Measurements from ENCODE around the gene TAF11L5.
"Not testable (repeated sequence)": the region's sequence is repeated elsewhere in the genome, so short reads cannot be mapped to it uniquely, and the experiment has no call there.

Gene TAF11L5

DNA sequence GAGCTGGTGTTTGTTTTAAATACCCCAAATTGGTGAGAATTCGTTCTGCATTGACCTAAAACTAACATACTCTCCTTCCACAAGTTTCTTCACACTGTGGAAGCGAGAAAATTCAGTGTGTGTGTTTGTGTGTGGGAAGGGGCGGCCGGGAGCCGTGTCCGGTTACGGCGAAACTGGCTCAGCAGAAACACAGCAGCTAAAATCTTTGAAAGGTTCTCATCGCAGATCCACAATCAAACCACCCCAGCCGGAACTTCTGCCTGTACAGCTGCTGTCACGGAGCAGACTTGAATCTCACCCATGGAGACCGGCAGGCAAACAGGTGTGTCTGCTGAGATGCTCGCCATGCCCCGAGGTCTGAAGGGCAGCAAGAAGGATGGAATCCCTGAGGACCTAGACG, 3.5 kb upstream of the TAF11L5 start, which contains the start of gene TAF11L4:
Gene TAF11L4 (plus strand): TSS at position 301 of the 400 bp plus-strand sequence.
- not testable (repeated sequence) for H3K36me3 Mint-ChIP-seq; DNase-seq (ENCODE audit: low spot score in 2 of 2); ATAC-seq; H3K9me3 Mint-ChIP-seq; H3K27ac Mint-ChIP-seq; H3K4me3 Mint-ChIP-seq; H3K4me1 Mint-ChIP-seq

DNA sequence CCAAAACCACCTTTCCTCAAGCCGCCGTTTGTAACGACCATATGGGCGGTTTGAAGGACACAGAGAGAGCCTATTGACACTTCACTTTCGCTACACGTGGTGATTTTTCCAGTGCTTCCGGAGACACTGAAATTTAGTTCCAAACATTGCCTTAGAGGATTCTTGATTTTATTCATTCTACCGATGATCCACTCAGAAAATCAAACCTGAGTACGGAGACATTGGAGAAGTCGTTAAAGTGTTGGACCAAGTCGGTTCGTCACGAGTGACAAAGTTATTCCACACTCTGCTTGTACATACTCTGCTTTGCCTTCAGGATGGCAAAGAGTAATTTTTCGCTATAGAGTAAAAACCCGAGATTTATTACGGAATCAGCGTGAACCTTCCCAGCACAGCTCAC, 1.5 kb downstream of the TAF11L5 start:
- H3K9me3 Mint-ChIP-seq, H3K27ac Mint-ChIP-seq, H3K4me3 Mint-ChIP-seq, H3K36me3 Mint-ChIP-seq, ATAC-seq, H3K4me1 Mint-ChIP-seq: not testable (repeated sequence)
- peak in 1 of 2 donors; percentile 53 for DNase-seq (ENCODE audit: low spot score in 2 of 2)

DNA sequence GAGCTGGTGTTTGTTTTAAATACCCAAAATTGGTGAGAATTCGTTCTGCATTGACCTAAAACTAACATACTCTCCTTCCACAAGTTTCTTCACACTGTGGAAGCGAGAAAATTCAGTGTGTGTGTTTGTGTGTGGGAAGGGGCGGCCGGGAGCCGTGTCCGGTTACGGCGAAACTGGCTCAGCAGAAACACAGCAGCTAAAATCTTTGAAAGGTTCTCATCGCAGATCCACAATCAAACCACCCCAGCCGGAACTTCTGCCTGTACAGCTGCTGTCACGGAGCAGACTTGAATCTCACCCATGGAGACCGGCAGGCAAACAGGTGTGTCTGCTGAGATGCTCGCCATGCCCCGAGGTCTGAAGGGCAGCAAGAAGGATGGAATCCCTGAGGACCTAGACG, 3.3 kb downstream of the TAF11L5 start, which contains the start of gene TAF11L6:
Gene TAF11L6 (plus strand): TSS at position 301 of the 400 bp plus-strand sequence.
- not testable (repeated sequence) for DNase-seq (ENCODE audit: low spot score in 2 of 2); H3K27ac Mint-ChIP-seq; H3K4me1 Mint-ChIP-seq; H3K36me3 Mint-ChIP-seq; H3K4me3 Mint-ChIP-seq; H3K9me3 Mint-ChIP-seq; ATAC-seq
